HG03097 (cell line): ENCODE results near the gene CLMN.
"Not testable (repeated sequence)": the region's sequence is repeated elsewhere in the genome, so short reads cannot be mapped to it uniquely, and the experiment has no call there.

Experiments used
- ATAC-seq: cut with Tn5 transposase; IDR thresholded peaks from one replicate; pipeline ENCODE4 v1.9.1; 2021; ENCODE audit not compliant: unreplicated experiment, low FRiP score

CLMN gene

GRCh38 chr14:95201745-95202144 lies 118.0 kb downstream of the CLMN start:
- ATAC-seq: not testable (repeated sequence)

GRCh38 chr14:95200404-95200803 lies 119.3 kb downstream of the CLMN start:
- ATAC-seq: no peak

GRCh38 chr14:95199298-95199983 lies 120.3 kb downstream of the CLMN start:
- no peak for ATAC-seq

GRCh38 chr14:95198320-95198719 lies 121.4 kb downstream of the CLMN start:
- no peak for ATAC-seq

GRCh38 chr14:95197551-95197950 lies 122.2 kb downstream of the CLMN start:
- ATAC-seq: no peak

- ATAC-seq: no peak
These were observed 122.7 kb downstream of the CLMN start for GRCh38 chr14:95196826-95197545.

GRCh38 chr14:95196268-95196667 lies 123.4 kb downstream of the CLMN start:
- ATAC-seq: no peak

- no peak for ATAC-seq
These were observed 124.7 kb downstream of the CLMN start for GRCh38 chr14:95195031-95195430.

- ATAC-seq: no peak
These were observed 126.6 kb downstream of the CLMN start for GRCh38 chr14:95193081-95193480.

- ATAC-seq: no peak
These were observed 127.4 kb downstream of the CLMN start for GRCh38 chr14:95192311-95192710.

- ATAC-seq: no peak
These were observed 128.1 kb downstream of the CLMN start for GRCh38 chr14:95191445-95192199.

- no peak for ATAC-seq
These were observed 128.9 kb downstream of the CLMN start for GRCh38 chr14:95190857-95191256.

GRCh38 chr14:95190346-95190840 lies 129.3 kb downstream of the CLMN start:
- ATAC-seq: no peak

- ATAC-seq: no peak
These were observed 130.2 kb downstream of the CLMN start for GRCh38 chr14:95189367-95190132.

- ATAC-seq: no peak
These were observed 131.3 kb downstream of the CLMN start for GRCh38 chr14:95188380-95188779.

- ATAC-seq: no peak
These were observed 133.8 kb downstream of the CLMN start for GRCh38 chr14:95185767-95186392.

GRCh38 chr14:95185033-95185766 lies 134.5 kb downstream of the CLMN start:
- no peak for ATAC-seq

- ATAC-seq: no peak
These were observed 135.3 kb downstream of the CLMN start for GRCh38 chr14:95184413-95184790.
